Stimulated activated CD8-positive, alpha-beta memory T cell treated with anti-CD3 and anti-CD28 coated beads, Interleukin-12 subunit alpha, Interleukin-12 subunit beta, amount 100 ng/mL, for 24 hours (primary cell): Measurements from ENCODE around the gene LYST.
"Not testable (repeated sequence)": the region's sequence is repeated elsewhere in the genome, so short reads cannot be mapped to it uniquely, and the experiment has no call there.

Experiments
- DNase-seq: peaks from one replicate; pipeline ENCODE4 v3.0.0-alpha.2; 2020; ENCODE audit errors: extremely low read depth

Gene LYST

GRCh38 chr1:235652364-235652763, 214.3 kb downstream of the LYST start:
- no peak for DNase-seq

- no peak for DNase-seq
Observed at GRCh38 chr1:235651170-235651806, 215.4 kb downstream of the LYST start.

GRCh38 chr1:235650341-235651169, 216.2 kb downstream of the LYST start:
- DNase-seq: no peak

- DNase-seq: no peak
Observed at GRCh38 chr1:235649368-235650163, 217.1 kb downstream of the LYST start, which contains the start of gene GNG4. Gene GNG4, minus strand, starts transcription at chr1:235649784. Its CDS starts 65,946 bp downstream, at chr1:235583838.

- peak; percentile 21 for DNase-seq
Observed at GRCh38 chr1:235648954-235649367, 217.7 kb downstream of the LYST start.

- no peak for DNase-seq
Observed at GRCh38 chr1:235648407-235648907, 218.2 kb downstream of the LYST start.

GRCh38 chr1:235647537-235647936, 219.2 kb downstream of the LYST start:
- DNase-seq: not testable (repeated sequence)

GRCh38 chr1:235646463-235646862, 220.2 kb downstream of the LYST start:
- DNase-seq: no peak

GRCh38 chr1:235644693-235645305, 221.9 kb downstream of the LYST start:
- DNase-seq: no peak

GRCh38 chr1:235643837-235644692, 222.6 kb downstream of the LYST start:
- DNase-seq: no peak

GRCh38 chr1:235642943-235643371, 223.7 kb downstream of the LYST start:
- DNase-seq: no peak

GRCh38 chr1:235642011-235642942, 224.4 kb downstream of the LYST start:
- peak; percentile 26 for DNase-seq

GRCh38 chr1:235640580-235640979, 226.1 kb downstream of the LYST start:
- no peak for DNase-seq

- DNase-seq: no peak
Observed at GRCh38 chr1:235639226-235640205, 227.2 kb downstream of the LYST start.

- not testable (repeated sequence) for DNase-seq
Observed at GRCh38 chr1:235638612-235639011, 228.1 kb downstream of the LYST start.

- no peak for DNase-seq
Observed at GRCh38 chr1:235637756-235638534, 228.8 kb downstream of the LYST start.

- no peak for DNase-seq
Observed at GRCh38 chr1:235635938-235636662, 230.6 kb downstream of the LYST start.
